HEK293 (cell line): ENCODE results near the gene DUSP10.
A peak's percentile ranks its signal among the peaks of the same experiment; 100 is the strongest.

ENCODE experiments used
- CTCF ChIA-PET: fragments of 350-600 bp; formaldehyde crosslinking; extraction: SDS; loops from one replicate; lab custom pipeline; 2021; ENCODE audit warnings: antibody characterized with exemption; lab: Yijun Ruan, JAX
- POLR2A ChIA-PET: fragments of 300-600 bp; formaldehyde crosslinking; extraction: SDS; loops from one replicate; lab custom pipeline; 2020; ENCODE audit warnings: antibody characterized with exemption, inconsistent platforms; lab: Yijun Ruan, JAX
- H3K27ac ChIP-seq: fragments of 200-500 bp; sonication (Bioruptor generic); 2 replicates; pipeline ENCODE4 v1.5.1; 2014; ENCODE audit warnings: low read depth, low read length, control low read depth, inconsistent platforms; ENCODE audit errors: extremely low read depth
- H3K36me3 ChIP-seq, 2 experiments: fragments of 200-500 bp in 1 of 2; sonication (Bioruptor generic) in 1 of 2; 1 replicate in 1 of 2; 2 replicates in 1 of 2; pipeline ENCODE4 v1.5.1; 2014 to 2017; ENCODE audit warnings: inconsistent platforms in 2 of 2, low read length in 2 of 2; ENCODE audit not compliant: control insufficient read depth in 2 of 2, insufficient read depth in 1 of 2
- H3K4me1 ChIP-seq: fragments of 200-500 bp; sonication (Bioruptor generic); 2 replicates; pipeline ENCODE4 v1.5.1; 2014; ENCODE audit warnings: mild to moderate bottlenecking, low read length, inconsistent platforms; ENCODE audit not compliant: control insufficient read depth, insufficient read depth
- H3K4me3 ChIP-seq: 2 replicates; pipeline ENCODE4 v1.5.1; 2011; ENCODE audit warnings: low read depth, mild to moderate bottlenecking, control low read depth, low read length, moderate library complexity
- H3K9me3 ChIP-seq: fragments of 200-500 bp; sonication (Bioruptor generic); 2 replicates; pipeline ENCODE4 v1.5.1; 2014; ENCODE audit warnings: low read depth, low read length, inconsistent platforms; ENCODE audit not compliant: control insufficient read depth, insufficient read depth
- YY1 ChIP-seq: fragments of 450-650 bp; formaldehyde crosslinking; IDR thresholded peaks from 2 replicates; pipeline ENCODE4 v1.5.1; 2018; ENCODE audit warnings: missing biosample characterization, missing genetic modification characterization
- YY2 ChIP-seq: fragments of 450-650 bp; formaldehyde crosslinking; IDR thresholded peaks from 2 replicates; pipeline ENCODE4 v1.5.1; 2016; ENCODE audit warnings: missing biosample characterization, missing genetic modification characterization
- ZBTB8A ChIP-seq: fragments of 450-650 bp; formaldehyde crosslinking; IDR thresholded peaks from 2 replicates; pipeline ENCODE4 v1.5.1; 2016; ENCODE audit warnings: missing biosample characterization, missing genetic modification characterization
- ZNF311 ChIP-seq: fragments of 450-650 bp; formaldehyde crosslinking; IDR thresholded peaks from 2 replicates; pipeline ENCODE4 v1.5.1; 2017; ENCODE audit warnings: missing biosample characterization, missing genetic modification characterization, borderline replicate concordance
- ZNF514 ChIP-seq: fragments of 450-650 bp; formaldehyde crosslinking; IDR thresholded peaks from 2 replicates; pipeline ENCODE4 v1.5.1; 2016; ENCODE audit warnings: missing biosample characterization, missing genetic modification characterization
- ZNF610 ChIP-seq: fragments of 450-650 bp; formaldehyde crosslinking; IDR thresholded peaks from 2 replicates; pipeline ENCODE4 v1.5.1; 2016; ENCODE audit warnings: missing biosample characterization, missing genetic modification characterization, borderline replicate concordance
- ZNF624 ChIP-seq: fragments of 450-650 bp; formaldehyde crosslinking; IDR thresholded peaks from 2 replicates; pipeline ENCODE4 v1.5.1; 2017; ENCODE audit warnings: missing biosample characterization, missing genetic modification characterization
- ZNF707 ChIP-seq: fragments of 450-650 bp; formaldehyde crosslinking; IDR thresholded peaks from 2 replicates; pipeline ENCODE4 v1.5.1; 2016; ENCODE audit warnings: missing biosample characterization, missing genetic modification characterization
- ZSCAN23 ChIP-seq: fragments of 450-650 bp; formaldehyde crosslinking; IDR thresholded peaks from 2 replicates; pipeline ENCODE4 v1.5.1; 2016; ENCODE audit warnings: missing biosample characterization, missing genetic modification characterization
- TF ChIP-seq, protein P1 (sequence below): fragments of 450-650 bp; formaldehyde crosslinking; IDR thresholded peaks from 2 replicates; pipeline ENCODE4 v1.5.1; 2016; ENCODE audit warnings: missing biosample characterization, missing genetic modification characterization
- TF ChIP-seq, protein P2 (sequence below): fragments of 450-650 bp; formaldehyde crosslinking; IDR thresholded peaks from 2 replicates; pipeline ENCODE4 v1.5.1; 2016; ENCODE audit warnings: missing biosample characterization, missing genetic modification characterization
- TF ChIP-seq, protein P3 (sequence below): fragments of 450-650 bp; formaldehyde crosslinking; IDR thresholded peaks from 2 replicates; pipeline ENCODE4 v1.5.1; 2016; ENCODE audit warnings: missing biosample characterization, missing genetic modification characterization
- TF ChIP-seq, protein P4 (sequence below): fragments of 450-650 bp; IDR thresholded peaks from 2 replicates; pipeline ENCODE4 v1.5.1; 2018; ENCODE audit warnings: missing biosample characterization, mild to moderate bottlenecking, missing genetic modification characterization

Gene DUSP10

DNA sequence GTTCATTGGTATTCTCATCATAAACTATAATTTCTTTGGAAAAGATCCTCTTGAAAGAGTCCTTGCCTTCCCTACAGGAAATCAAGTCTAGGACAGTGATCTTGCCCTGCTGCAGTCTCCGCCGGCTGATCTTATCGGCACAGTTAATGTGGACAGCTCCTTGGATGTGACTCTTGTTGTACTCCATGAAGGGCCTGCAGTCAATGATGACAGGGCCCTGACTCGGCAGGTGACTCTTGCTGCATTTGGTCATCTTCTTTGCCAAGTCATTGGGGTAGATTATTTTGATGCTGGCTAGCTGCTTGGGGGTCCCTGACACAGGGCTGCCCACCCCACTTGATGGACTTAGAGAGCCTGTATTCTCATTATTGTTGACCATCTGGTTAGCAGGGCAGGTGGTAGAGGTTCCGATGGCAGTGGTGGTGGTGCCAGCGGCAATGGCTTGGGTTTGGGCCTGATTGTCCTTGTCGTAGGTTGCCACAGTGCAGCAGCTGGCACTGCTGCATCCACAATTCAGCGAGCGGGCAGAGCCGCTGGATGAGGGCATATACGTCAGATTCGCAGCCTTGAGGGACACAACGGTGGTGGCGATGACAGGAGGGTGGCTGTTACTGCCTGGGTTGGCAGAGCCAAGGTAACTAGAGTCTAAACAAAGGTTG lies 2.7 kb downstream of the DUSP10 start:
- CTCF ChIA-PET, result no interaction called here
- no peaks in the 10 kb centered on the region for H3K9me3 ChIP-seq

DNA sequence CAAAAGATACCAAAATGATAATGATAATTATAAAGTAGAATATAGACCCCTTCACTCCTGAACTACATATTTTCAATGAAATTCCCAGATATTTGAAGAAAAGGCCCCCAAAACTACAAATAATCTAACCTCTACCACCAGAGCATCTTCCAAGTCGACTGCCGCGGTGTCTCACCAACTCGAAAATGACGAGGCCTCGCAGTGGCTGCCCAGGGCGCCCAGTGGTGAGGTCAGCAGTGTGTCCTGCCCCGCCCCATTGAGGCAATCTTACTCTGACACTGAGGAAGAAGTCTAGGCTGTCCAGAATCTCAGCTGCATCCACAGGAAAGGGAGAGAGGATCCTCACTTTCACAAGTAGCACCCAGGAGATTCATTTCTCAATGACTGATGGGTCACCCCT lies 5.2 kb downstream of the DUSP10 start:
- CTCF ChIA-PET, result no interaction called here
- peaks cover 0 to 25% of the 10 kb centered on the region in 2 experiments; a peak in 1 of 3 replicates for H3K36me3 ChIP-seq

More for the DNA sequence above, 2.7 kb downstream of the DUSP10 start:
- Histone ChIP-seq H3K36me3 (peaks cover 0 to 25% of the 10 kb centered on the region in 2 experiments; a peak in 1 of 3 replicates), H3K4me1 (peaks cover 3% of the 10 kb centered on the region), H3K27ac (no peak overlapping the region), H3K4me3 (no peak overlapping the region)
- TF ChIP-seq ZNF311 (tag by site-specific recombination), result no peak
- no peak for TF ChIP-seq ZNF514 (tag by site-specific recombination)
- TF ChIP-seq ZBTB8A (tag by site-specific recombination), result no peak
- TF ChIP-seq YY2 (tag by site-specific recombination), result no peak
- no peak for TF ChIP-seq ZSCAN23 (tag by site-specific recombination)
- no peak for TF ChIP-seq YY1 (tag by site-specific recombination)
- no peak for TF ChIP-seq ZNF707 (tag by site-specific recombination)
- TF ChIP-seq, protein P1, sequence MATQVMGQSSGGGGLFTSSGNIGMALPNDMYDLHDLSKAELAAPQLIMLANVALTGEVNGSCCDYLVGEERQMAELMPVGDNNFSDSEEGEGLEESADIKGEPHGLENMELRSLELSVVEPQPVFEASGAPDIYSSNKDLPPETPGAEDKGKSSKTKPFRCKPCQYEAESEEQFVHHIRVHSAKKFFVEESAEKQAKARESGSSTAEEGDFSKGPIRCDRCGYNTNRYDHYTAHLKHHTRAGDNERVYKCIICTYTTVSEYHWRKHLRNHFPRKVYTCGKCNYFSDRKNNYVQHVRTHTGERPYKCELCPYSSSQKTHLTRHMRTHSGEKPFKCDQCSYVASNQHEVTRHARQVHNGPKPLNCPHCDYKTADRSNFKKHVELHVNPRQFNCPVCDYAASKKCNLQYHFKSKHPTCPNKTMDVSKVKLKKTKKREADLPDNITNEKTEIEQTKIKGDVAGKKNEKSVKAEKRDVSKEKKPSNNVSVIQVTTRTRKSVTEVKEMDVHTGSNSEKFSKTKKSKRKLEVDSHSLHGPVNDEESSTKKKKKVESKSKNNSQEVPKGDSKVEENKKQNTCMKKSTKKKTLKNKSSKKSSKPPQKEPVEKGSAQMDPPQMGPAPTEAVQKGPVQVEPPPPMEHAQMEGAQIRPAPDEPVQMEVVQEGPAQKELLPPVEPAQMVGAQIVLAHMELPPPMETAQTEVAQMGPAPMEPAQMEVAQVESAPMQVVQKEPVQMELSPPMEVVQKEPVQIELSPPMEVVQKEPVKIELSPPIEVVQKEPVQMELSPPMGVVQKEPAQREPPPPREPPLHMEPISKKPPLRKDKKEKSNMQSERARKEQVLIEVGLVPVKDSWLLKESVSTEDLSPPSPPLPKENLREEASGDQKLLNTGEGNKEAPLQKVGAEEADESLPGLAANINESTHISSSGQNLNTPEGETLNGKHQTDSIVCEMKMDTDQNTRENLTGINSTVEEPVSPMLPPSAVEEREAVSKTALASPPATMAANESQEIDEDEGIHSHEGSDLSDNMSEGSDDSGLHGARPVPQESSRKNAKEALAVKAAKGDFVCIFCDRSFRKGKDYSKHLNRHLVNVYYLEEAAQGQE (tag by site-specific recombination), result peak; percentile 62; the same call in 1 of the 2 replicates
- POLR2A ChIA-PET, result no interaction called here

More for the DNA sequence above, 5.2 kb downstream of the DUSP10 start:
- POLR2A ChIA-PET, result no interaction called here
- TF ChIP-seq ZNF610, result no peak
- TF ChIP-seq, protein P2, sequence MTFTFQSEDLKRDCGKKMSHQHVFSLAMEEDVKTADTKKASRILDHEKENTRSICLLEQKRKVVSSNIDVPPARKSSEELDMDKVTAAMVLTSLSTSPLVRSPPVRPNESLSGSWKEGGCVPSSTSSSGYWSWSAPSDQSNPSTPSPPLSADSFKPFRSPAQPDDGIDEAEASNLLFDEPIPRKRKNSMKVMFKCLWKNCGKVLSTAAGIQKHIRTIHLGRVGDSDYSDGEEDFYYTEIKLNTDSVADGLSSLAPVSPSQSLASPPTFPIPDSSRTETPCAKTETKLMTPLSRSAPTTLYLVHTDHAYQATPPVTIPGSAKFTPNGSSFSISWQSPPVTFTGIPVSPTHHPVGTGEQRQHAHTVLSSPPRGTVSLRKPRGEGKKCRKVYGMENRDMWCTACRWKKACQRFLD (tag by site-specific recombination), result no peak
- TF ChIP-seq, protein P3, sequence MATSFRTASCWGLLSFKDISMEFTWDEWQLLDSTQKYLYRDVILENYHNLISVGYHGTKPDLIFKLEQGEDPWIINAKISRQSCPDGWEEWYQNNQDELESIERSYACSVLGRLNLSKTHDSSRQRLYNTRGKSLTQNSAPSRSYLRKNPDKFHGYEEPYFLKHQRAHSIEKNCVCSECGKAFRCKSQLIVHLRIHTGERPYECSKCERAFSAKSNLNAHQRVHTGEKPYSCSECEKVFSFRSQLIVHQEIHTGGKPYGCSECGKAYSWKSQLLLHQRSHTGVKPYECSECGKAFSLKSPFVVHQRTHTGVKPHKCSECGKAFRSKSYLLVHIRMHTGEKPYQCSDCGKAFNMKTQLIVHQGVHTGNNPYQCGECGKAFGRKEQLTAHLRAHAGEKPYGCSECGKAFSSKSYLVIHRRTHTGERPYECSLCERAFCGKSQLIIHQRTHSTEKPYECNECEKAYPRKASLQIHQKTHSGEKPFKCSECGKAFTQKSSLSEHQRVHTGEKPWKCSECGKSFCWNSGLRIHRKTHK (tag by site-specific recombination), result no peak
- TF ChIP-seq ZNF624 (tag by site-specific recombination), result no peak
- TF ChIP-seq, protein P4, sequence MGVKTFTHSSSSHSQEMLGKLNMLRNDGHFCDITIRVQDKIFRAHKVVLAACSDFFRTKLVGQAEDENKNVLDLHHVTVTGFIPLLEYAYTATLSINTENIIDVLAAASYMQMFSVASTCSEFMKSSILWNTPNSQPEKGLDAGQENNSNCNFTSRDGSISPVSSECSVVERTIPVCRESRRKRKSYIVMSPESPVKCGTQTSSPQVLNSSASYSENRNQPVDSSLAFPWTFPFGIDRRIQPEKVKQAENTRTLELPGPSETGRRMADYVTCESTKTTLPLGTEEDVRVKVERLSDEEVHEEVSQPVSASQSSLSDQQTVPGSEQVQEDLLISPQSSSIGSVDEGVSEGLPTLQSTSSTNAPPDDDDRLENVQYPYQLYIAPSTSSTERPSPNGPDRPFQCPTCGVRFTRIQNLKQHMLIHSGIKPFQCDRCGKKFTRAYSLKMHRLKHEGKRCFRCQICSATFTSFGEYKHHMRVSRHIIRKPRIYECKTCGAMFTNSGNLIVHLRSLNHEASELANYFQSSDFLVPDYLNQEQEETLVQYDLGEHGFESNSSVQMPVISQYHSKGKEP, result no peak
- Histone ChIP-seq H3K4me1 (no peaks in the 10 kb centered on the region), H3K9me3 (no peaks in the 10 kb centered on the region), H3K27ac (no peak overlapping the region), H3K4me3 (no peak overlapping the region)
